CD4-positive, alpha-beta T cell (primary cell): Measurements from ENCODE around the gene ROPN1L. TPM values are rescaled to one million over a fixed set of nuclear protein-coding genes. Genes with fewer than 3 reads are reported as not detected.

Experiments used
- ATAC-seq: fragments of 200-7000 bp; cut with Tn5 transposase; one replicate; pipeline ENCODE4 v1.10.0; 2022; ENCODE audit warnings: mild to moderate bottlenecking; ENCODE audit not compliant: poor library complexity
- CTCF ChIA-PET: fragments of 350-600 bp; sonication (Branson Sonifier 250); formaldehyde crosslinking; loops from one replicate; lab custom pipeline; 2021; ENCODE audit warnings: antibody characterized with exemption, inconsistent platforms; lab: Charles Lee
- POLR2A ChIA-PET: fragments of 350-600 bp; sonication (Branson Sonifier 250); formaldehyde crosslinking; loops from one replicate; lab custom pipeline; 2021; ENCODE audit warnings: antibody characterized with exemption, inconsistent platforms; lab: Charles Lee
- DNase-seq, 14 experiments: peaks; one replicate each; pipeline ENCODE4 v3.0.0-alpha.2; 2013 to 2020; ENCODE audit warnings: mixed read lengths in 2 of 14
- H3K27ac ChIP-seq, 2 donors: one replicate each; pipeline versions ENCODE4 v1.5.1 to v1.7.0; 2013; ENCODE audit warnings: low read length in 2 of 2, low read depth in 1 of 2, mild to moderate bottlenecking in 1 of 2
- H3K27me3 ChIP-seq, 2 experiments: 1 replicate in 1 of 2; 2 replicates in 1 of 2; pipeline versions ENCODE4 v1.6.1 to v1.7.0; 2013; ENCODE audit warnings: low read length in 2 of 2, control low read depth in 1 of 2, mild to moderate bottlenecking in 1 of 2, moderate library complexity in 1 of 2; ENCODE audit not compliant: insufficient read depth in 2 of 2, control insufficient read depth in 1 of 2
- H3K36me3 ChIP-seq: one replicate; pipeline ENCODE4 v1.6.1; 2013; ENCODE audit warnings: low read length, control low read depth; ENCODE audit not compliant: insufficient read depth
- H3K4me1 ChIP-seq: one replicate; pipeline ENCODE4 v1.6.1; 2013; ENCODE audit warnings: low read length, control low read depth; ENCODE audit not compliant: insufficient read depth
- H3K4me3 ChIP-seq: one replicate; pipeline ENCODE4 v1.5.1; 2013; ENCODE audit warnings: mild to moderate bottlenecking, low read length, moderate library complexity
- H3K9me3 ChIP-seq, 2 experiments: 1 replicate in 1 of 2; 2 replicates in 1 of 2; pipeline versions ENCODE4 v1.6.1 to v1.7.0; 2013; ENCODE audit warnings: low read length in 2 of 2, mild to moderate bottlenecking in 2 of 2, control low read depth in 1 of 2, moderate library complexity in 1 of 2; ENCODE audit not compliant: control insufficient read depth in 1 of 2, insufficient read depth in 1 of 2
- H3K27ac Mint-ChIP-seq: one replicate; pipeline ENCODE4 v1.8.0; 2020; ENCODE audit warnings: mixed read lengths
- H3K27me3 Mint-ChIP-seq: one replicate; pipeline ENCODE4 v1.8.0; 2021; ENCODE audit warnings: mixed read lengths
- H3K36me3 Mint-ChIP-seq: one replicate; pipeline ENCODE4 v1.8.0; 2021; ENCODE audit warnings: low read depth, mixed read lengths
- H3K4me1 Mint-ChIP-seq: one replicate; pipeline ENCODE4 v1.8.0; 2021; ENCODE audit warnings: low read depth, mixed read lengths
- H3K4me3 Mint-ChIP-seq: one replicate; pipeline ENCODE4 v1.8.0; 2020; ENCODE audit warnings: mild to moderate bottlenecking, mixed read lengths
- H3K9me3 Mint-ChIP-seq: one replicate; pipeline ENCODE4 v1.8.0; 2020; ENCODE audit warnings: mixed read lengths
- CTCF ChIP-seq: fragments of 200-600 bp; IDR thresholded peaks from one replicate; pipeline ENCODE4 v1.8.0; 2022; ENCODE audit warnings: antibody characterized with exemption, mild to moderate bottlenecking
- intact Hi-C, 2 experiments: fragments of 100-400 bp; cut with DNase I in 1 of 2; cut with micrococcal nuclease in 1 of 2; formaldehyde crosslinking; loops; one replicate each; pipeline versions ENCODE4 v1.15.1 to v1.9.0; 2023 to 2025; cut with DNase I, micrococcal nuclease
- total RNA-seq, 174 experiments: library from RNA in 2 of 174; stranded (reverse) in 2 of 174; gene quantifications; one replicate each; pipeline ENCODE4 v1.2.3 and lab custom pipeline; 2021 to 2026

The ROPN1L gene
- total RNA-seq, 2 experiments from 2014 or later = 0.42 to 0.58 TPM

DNA sequence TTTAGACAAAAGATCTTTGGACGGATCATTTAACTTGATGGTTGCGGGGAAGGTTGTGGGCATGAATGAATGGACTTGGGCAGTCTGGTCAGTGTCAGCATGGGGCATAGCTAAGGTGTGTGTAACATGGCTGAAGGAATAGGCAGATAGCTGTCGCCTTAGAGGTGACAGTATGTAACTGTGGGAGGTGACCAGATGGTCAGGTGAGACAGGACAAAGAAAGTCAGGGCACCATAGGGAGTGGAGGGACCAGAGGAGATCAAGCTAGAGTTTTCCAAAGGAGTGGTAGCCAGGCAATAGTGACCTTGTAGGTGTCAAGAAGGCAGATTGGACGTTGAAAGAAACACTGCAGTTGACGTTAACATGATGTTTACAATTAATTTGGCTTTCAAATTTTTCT is 45.1 kb upstream of the ROPN1L start:
- ChIA-PET CTCF (interaction anchor here (1.3 kb wide), 1 partner anchor 32 kb away, joined by 5 read pairs; no protein-coding TSS in a partner anchor), POLR2A (no interaction called here)
- TF ChIP-seq CTCF = no peak
- Mint-ChIP-seq H3K27me3 (no peaks in the 10 kb centered on the region), H3K9me3 (no peaks in the 10 kb centered on the region), H3K4me3 (no peak overlapping the region), H3K4me1 (peaks cover 5% of the 10 kb centered on the region), H3K27ac (no peak overlapping the region), H3K36me3 (peaks cover 89% of the 10 kb centered on the region)
- intact Hi-C loops = no loop called here
- Histone ChIP-seq H3K4me3 (no peak overlapping the region), H3K9me3 (no peaks in the 10 kb centered on the region), H3K27me3 (no peaks in the 10 kb centered on the region), H3K27ac (no peak overlapping the region), H3K36me3 (peaks cover 66% of the 10 kb centered on the region), H3K4me1 (no peaks in the 10 kb centered on the region)
- DNase-seq (no peak), ATAC-seq (no peak)

DNA sequence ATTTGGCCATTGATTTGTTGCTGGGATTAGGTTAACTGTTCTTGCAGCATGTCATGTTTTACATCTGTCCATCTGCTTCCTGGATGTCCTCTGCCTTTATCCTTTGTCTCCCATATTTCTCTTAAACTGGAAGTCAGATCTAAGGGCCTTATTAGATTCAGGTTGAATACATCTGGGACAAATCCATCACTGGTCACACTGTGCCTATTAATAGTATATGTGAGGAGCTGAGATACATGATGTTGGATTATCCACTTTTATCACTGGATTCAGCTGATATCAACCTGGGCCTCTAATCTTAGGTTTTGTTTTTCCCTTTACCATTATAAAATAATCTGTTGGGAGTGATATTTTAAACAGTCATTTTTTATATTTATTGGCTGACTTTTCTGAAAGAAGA is 41.8 kb upstream of the ROPN1L start:
- Histone ChIP-seq H3K27ac (no peak overlapping the region), H3K27me3 (no peaks in the 10 kb centered on the region), H3K4me3 (no peak overlapping the region), H3K9me3 (no peaks in the 10 kb centered on the region), H3K36me3 (peaks cover 72% of the 10 kb centered on the region), H3K4me1 (no peaks in the 10 kb centered on the region)
- Mint-ChIP-seq H3K27ac (no peak overlapping the region), H3K4me3 (no peak overlapping the region), H3K9me3 (no peaks in the 10 kb centered on the region), H3K27me3 (no peaks in the 10 kb centered on the region), H3K36me3 (peaks cover 89% of the 10 kb centered on the region), H3K4me1 (peaks cover 5% of the 10 kb centered on the region)
- no peak for TF ChIP-seq CTCF
- CTCF ChIA-PET = no interaction called here
- intact Hi-C loops = no loop called here
- no peak for DNase-seq
- POLR2A ChIA-PET = interaction anchor here (0.8 kb wide), 1 partner anchor 45 kb away, joined by 3 read pairs; no protein-coding TSS in a partner anchor
- no peak for ATAC-seq

DNA sequence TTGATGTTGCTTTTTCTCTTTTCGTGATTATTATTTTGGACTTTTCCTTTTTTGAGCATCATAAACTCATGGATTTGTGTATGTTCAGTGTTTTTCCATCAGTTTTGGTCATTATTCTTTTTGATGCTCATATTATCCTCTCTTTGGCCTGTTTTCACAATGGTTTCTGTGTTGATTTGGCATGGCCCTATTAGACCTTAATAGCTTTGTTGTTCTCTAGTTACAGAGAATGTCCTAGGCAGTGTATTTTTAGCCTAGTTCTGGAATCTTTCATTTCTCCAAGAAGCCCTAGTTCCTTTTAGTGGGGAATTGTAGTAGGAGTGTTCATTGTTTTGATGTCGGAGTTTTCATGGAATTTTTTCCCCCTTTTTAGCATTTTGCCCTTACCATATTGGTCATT is 41.3 kb upstream of the ROPN1L start:
- ChIA-PET CTCF (no interaction called here), POLR2A (interaction anchor here (0.8 kb wide), 1 partner anchor 46 kb away, joined by 3 read pairs; no protein-coding TSS in a partner anchor)
- no peak for ATAC-seq
- no peak for TF ChIP-seq CTCF
- no peaks in the 10 kb centered on the region for H3K4me1 ChIP-seq
- Mint-ChIP-seq H3K36me3 (peaks cover 89% of the 10 kb centered on the region), H3K27me3 (no peaks in the 10 kb centered on the region), H3K4me1 (peaks cover 5% of the 10 kb centered on the region), H3K27ac (no peak overlapping the region), H3K4me3 (no peak overlapping the region), H3K9me3 (no peaks in the 10 kb centered on the region)
- H3K27ac ChIP-seq = no peak overlapping the region
- peaks cover 76% of the 10 kb centered on the region for H3K36me3 ChIP-seq
- no peaks in the 10 kb centered on the region for H3K9me3 ChIP-seq
- intact Hi-C loops = no loop called here
- H3K4me3 ChIP-seq = no peak overlapping the region
- DNase-seq = no peak
- H3K27me3 ChIP-seq = no peaks in the 10 kb centered on the region
